ENCODE results near the gene DNAJC24.

DNA sequence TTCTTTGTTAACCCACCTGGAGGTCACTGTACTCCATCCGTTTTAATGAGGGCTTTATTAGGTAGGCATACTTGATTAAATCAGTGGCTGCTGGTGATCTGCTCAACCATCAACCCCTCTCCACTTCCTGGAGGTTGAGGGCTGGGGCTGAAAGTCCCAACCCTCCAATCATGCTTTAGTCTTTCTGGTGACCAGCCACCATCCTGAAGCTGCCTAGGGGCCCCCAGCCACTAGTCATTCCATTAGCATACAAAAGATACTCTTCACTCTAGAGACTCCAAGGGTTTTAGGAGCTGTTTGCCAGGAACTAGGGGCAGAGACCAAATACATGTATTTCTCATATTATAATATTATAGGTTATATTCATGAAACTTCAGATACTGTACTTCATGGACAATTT is 13.5 kb downstream of the DNAJC24 start:
- TF ChIP-seq, protein P1, sequence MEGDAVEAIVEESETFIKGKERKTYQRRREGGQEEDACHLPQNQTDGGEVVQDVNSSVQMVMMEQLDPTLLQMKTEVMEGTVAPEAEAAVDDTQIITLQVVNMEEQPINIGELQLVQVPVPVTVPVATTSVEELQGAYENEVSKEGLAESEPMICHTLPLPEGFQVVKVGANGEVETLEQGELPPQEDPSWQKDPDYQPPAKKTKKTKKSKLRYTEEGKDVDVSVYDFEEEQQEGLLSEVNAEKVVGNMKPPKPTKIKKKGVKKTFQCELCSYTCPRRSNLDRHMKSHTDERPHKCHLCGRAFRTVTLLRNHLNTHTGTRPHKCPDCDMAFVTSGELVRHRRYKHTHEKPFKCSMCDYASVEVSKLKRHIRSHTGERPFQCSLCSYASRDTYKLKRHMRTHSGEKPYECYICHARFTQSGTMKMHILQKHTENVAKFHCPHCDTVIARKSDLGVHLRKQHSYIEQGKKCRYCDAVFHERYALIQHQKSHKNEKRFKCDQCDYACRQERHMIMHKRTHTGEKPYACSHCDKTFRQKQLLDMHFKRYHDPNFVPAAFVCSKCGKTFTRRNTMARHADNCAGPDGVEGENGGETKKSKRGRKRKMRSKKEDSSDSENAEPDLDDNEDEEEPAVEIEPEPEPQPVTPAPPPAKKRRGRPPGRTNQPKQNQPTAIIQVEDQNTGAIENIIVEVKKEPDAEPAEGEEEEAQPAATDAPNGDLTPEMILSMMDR (IDR thresholded peaks at IDR 0.05 in 8 of 11, conservative IDR thresholded peaks at IDR 0.05 in 3 of 11), result no peak
- TF ChIP-seq POLR2A (IDR thresholded peaks at IDR 0.05) (no peak), POLR2AphosphoS5 (IDR thresholded peaks at IDR 0.05) (no peak)
